GM18867 (cell line): ENCODE results near the gene NXF1.
"Not testable (repeated sequence)": the region's sequence is repeated elsewhere in the genome, so short reads cannot be mapped to it uniquely, and the experiment has no call there.

Experiments
- ATAC-seq: cut with Tn5 transposase; IDR thresholded peaks from one replicate; pipeline ENCODE4 v1.9.1; 2021; ENCODE audit warnings: mild to moderate bottlenecking, moderate library complexity; ENCODE audit not compliant: unreplicated experiment

NXF1 gene

DNA sequence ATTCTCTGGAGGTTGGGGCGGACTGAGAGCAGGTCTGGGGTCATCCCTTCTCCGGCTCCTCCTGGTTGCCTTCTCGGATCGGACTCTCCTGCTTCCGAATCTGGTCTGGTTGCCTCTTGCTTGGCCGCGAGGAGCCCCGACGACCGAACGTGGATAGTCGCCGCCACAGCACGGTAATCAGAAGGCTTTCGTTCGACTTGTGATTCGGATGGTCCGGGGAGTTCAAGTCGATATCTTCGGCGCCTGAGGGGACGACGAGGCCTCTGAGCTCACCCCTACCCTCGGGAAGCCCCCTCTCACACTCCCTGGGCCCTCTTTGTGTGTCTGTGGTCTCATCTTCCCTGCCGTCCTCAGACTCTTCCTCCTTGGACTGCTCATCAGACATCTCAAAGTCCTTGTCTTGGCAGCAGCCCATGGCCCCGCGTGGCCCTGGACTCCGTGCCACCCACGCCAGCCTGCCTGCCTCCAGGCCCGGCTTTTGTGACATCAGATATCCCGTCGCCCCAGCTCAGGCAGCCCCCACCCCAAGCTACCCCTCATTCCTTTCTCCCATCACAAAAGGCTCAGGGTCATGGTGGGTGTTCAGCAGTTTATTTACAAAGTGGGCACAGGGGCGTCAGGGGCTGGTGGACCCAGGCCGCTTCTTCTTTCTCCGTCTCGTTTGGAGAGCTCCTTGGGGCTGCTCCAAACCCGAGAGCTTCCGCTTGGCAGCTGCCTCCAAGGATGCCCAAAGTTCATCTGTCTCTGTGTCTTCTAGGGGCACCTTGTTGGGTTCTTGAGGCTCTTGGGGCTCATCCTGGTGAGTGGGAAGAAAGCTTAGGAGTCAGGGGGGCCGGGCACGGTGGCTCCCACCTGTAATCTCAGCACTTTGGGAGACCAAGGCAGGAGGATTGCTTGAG, 27.3 kb upstream of the NXF1 start, which contains the start of gene TEX54:
TEX54 (minus strand) TSS at position 506 of the 899 bp plus-strand sequence.
- ATAC-seq, result peak; percentile 21

DNA sequence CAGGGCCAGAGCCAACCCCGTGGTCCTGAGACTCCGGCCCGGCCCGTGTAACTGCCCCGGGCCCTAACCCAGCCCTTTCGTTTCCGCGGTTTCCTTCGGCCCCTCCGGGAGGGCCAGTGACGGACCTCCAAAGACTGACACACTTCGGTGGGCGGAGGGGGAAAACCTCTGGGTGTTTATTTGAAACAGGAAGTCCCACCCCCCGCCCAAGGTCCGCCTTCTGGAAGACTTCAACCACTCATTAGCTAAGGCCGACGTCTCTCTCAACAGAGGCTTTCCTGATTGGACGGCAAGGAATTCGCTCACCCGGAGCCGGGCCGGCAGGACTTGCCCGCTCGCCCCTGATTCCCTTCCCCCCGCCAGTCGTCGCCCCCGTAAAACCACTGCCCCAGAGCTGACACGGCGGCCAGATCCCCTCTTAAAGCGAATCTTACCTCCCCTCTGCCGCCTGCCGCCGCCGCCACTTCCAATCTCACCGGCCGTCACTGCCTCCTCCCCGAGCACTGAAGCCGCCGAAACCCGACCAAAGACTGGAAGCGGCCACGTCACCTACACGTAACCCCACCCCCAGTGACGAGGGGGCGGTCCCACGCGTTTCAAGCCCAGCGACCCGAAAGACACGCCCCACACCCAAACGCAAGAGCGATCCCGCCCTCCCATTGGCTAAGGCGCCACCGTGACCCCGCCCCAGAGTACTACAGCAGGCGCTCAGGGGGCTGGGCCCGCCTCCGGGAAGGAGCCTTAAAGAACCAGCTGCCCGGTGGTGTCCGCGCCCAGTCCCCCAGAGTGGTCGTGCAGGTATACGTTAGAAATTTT, 26.5 kb upstream of the NXF1 start, which contains the start of gene STX5:
STX5 (minus strand) TSS at position 532 of the 816 bp plus-strand sequence. CDS start 808 bp downstream, outside the sequence.
- ATAC-seq, result peak; percentile 87

GRCh38 chr11:62830904-62831519, 25.8 kb upstream of the NXF1 start:
- ATAC-seq, result no peak

DNA sequence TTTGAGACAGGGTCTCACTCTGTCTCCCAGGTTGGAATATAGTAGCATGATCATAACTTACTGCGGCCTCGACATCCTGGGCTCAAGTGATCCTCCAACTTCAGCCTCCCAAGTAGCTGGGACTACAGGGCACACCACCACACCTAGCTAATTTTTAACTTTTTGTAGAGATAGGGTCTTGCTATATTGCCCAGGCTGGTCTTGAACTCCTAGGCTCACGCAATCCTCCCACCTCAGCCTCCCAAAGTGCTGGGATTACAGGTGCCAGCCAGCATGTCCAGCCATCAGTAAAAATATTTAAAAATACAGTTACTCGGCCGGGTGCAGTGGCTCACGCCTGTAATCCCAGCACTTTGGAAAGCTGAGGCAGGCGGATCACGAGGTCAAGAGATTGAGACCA, 22.9 kb upstream of the NXF1 start:
- ATAC-seq, result not testable (repeated sequence)

DNA sequence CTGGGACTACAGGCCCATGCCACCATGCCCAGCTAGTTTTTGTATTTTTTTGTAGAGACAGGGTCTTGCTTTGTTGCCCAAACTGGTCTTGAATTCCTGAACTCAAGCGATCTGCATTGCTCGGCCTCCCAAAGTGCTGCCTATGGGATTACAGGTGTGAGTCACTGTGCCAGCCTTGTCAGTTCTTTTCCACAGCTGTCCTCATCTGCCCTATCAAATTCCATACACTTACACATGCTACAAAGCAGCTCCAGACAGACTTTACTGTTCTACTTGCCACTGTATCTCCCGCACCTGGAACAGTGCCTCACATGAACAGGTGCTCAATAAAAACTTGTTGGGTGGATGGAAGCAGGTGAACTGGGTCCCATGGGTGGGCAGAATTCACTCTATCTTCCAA, 18.4 kb upstream of the NXF1 start:
- ATAC-seq, result no peak

- ATAC-seq, result no peak
These were observed 11.9 kb upstream of the NXF1 start for GRCh38 chr11:62817129-62817528.

DNA sequence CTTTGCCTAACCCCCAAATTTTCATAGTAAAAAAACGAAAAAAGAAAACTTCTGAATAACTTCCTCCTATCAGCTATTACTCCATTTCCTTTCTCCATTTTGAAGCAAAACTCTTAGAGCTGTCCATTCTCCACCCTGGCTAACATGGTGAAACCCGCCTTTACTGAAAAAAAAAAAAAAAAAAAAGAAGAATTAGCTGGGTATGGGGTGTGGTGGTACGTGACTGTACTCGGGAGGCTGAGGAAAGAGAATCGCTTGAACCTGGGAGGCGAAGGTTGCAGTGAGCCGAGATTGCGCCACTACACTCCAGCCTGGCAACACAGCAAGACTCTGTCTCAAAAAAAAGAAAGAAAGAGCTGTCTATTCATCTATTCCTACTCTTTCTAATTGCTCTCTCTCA, 11.3 kb upstream of the NXF1 start:
- no peak for ATAC-seq

DNA sequence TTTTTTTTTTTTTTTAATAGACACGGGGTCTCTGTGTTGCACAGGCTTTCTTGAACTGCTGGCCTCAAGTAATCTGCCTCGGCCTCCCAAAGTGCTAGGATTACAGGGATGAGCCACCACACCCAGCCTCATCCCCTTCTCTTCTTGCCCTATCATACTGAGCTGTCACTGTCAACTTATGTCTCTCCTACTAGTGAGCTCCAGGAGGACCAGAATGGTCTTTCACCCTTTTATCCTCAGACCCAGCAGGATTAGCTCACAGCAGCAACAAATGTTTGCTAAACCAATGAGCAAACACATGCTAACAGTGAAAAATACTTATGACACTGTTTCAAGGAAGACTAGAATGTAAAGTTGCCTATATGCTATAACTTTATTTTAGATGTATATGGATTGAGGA, 6.4 kb upstream of the NXF1 start:
- no peak for ATAC-seq

GRCh38 chr11:62810748-62811147, 5.5 kb upstream of the NXF1 start:
- ATAC-seq, result no peak

DNA sequence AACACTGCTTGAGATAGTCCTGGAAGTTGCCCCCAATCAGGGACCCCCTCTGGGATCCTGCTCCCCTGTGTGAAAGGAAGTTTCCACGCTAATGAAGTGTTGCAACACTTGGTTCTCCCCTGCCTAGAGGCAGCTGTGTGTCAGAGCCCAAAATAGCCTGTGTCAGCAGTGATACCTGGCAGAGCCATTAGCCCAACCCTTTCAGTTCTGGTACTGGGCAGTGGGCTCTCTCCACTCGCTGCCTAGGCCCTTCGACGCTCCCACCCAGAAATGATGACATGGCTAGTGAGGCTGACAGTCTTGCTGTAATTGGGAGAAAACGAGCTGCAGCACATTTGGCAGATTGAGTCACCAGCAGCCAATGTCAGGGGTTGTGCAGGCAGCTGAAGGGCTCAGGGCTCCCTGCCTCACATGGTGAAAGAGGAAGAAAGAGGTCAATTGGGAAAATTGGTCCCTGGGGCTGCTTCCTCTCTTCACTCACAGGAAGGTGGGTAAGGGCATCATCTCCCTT, 1.4 kb upstream of the NXF1 start:
- no peak for ATAC-seq

GRCh38 chr11:62805961-62806441, 761 bp upstream of the NXF1 start:
- ATAC-seq, result no peak

DNA sequence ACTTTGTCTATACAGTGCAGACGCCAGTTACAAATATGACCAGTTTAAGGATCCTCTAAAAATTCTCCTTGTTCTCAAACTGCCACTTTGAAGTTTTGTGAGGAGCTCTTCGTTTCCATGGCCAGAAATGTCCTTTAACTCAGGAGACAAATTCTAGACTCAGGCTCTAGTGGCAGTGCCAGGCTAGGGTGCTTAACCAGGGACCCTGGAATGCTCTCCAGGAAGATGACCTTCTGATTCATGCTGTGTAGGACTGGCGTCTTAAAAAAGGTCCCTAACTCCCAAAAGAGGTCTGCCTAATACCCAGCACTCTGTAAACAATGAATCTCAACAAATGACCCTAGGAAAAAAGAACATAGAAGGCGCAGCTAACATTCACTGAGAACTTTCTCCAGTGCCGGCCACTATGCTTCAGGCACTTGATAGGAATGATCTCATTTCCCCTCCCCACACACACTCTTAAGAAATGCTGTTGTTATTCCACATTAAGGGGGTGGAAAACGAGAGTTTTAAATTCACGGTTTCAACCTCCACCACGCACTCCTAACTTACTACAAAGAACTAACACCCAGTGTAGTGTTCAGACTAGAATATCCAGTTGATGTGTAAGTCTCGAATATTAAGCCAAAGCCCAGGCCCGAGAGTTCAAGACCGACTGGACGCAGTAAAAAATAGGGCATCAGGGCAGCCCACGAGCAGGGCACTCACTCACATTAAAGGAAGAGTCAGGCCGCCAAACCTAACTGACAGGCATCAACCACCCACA, 747 bp downstream of the NXF1 start:
- ATAC-seq, result no peak

DNA sequence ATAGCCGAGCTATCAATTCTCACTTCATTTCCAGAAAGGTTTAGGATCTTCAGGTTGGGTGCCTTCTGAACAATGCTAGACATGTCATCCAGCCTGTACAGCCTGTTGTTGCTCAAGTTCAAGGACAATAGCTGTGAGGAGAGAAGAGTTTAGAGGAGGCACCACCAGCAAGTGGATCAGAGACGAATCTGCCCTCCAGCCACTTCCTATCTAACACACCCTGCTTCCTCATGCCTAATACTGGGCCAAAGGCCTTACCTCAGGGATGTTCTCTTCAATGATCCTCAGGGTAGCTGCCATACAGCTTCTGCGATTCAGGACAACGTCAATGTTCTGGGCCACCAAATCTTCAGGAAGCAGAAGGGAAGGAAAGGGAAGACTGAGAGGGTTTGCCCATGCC, 4.2 kb downstream of the NXF1 start:
- no peak for ATAC-seq

GRCh38 chr11:62799486-62799885, 5.8 kb downstream of the NXF1 start:
- ATAC-seq, result no peak

DNA sequence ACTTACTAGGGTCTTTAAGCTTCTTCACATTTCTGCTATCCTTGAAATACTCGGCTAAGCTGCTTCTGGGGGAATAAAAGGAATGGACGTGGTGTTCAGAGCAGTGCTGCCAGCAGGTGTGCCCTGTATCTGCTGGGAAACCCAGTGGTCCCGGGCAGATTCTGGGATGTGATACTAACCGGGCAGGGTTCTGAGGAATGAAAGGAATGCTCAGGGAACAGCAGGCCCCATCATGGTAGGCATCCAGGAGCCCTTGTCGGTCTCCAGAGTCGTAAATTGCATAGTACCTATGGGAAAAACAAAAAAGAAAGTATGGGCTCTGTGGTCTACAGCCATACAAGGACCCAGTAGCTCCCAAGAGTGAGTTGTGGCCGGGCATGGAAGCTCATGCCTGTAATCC, 9.0 kb downstream of the NXF1 start:
- ATAC-seq, result no peak

GRCh38 chr11:62794201-62794775, 11.0 kb downstream of the NXF1 start:
- ATAC-seq, result no peak

- ATAC-seq, result peak; percentile 4
These were observed 13.1 kb downstream of the NXF1 start for GRCh38 chr11:62792202-62792575.

GRCh38 chr11:62791501-62792201, 13.6 kb downstream of the NXF1 start, which contains the start of gene TMEM223:
Gene TMEM223, minus strand, starts transcription at chr11:62792006. Its CDS starts 12 bp downstream, at chr11:62791994.
- peak; percentile 76 for ATAC-seq

DNA sequence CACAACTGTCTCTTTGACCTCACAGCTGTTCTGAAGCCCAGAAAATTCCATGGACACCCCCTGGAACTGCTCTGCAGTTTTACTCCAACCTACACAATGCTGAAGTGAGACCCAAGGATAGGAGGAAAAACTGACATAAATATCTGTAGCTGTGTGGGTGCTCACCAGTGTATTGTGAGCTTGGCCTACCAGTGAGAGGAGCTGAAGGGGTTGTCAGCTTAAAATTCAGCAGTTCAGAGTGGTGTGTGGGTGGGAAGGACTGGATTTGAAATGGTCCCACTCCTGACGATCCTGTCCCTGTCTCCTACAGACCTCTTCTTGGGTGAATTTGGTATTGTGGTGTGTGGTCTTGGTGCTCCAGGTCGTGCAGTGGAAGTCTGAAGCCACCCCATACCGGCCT, 15.7 kb downstream of the NXF1 start:
- no peak for ATAC-seq
